KOPT-K1 (cell line): Measurements from ENCODE around the gene ALDH2.

ENCODE experiments used
- H3K27ac ChIP-seq: fragments of 200-600 bp; sonication (generic); 2 replicates; pipeline ENCODE4 v1.5.1; 2016; ENCODE audit warnings: antibody characterized with exemption, mild to moderate bottlenecking, low read depth, low read length; ENCODE audit not compliant: poor library complexity, severe bottlenecking
- H3K36me3 ChIP-seq: fragments of 200-600 bp; sonication (generic); 2 replicates; pipeline ENCODE4 v1.5.1; 2017; ENCODE audit warnings: antibody characterized with exemption, mild to moderate bottlenecking, low read length, moderate library complexity; ENCODE audit not compliant: insufficient read depth
- H3K9me3 ChIP-seq: fragments of 200-600 bp; sonication (generic); 2 replicates; pipeline ENCODE4 v1.5.1; 2017; ENCODE audit warnings: antibody characterized with exemption, low read length, mild to moderate bottlenecking; ENCODE audit not compliant: insufficient read depth, poor library complexity, severe bottlenecking

ALDH2 gene

DNA sequence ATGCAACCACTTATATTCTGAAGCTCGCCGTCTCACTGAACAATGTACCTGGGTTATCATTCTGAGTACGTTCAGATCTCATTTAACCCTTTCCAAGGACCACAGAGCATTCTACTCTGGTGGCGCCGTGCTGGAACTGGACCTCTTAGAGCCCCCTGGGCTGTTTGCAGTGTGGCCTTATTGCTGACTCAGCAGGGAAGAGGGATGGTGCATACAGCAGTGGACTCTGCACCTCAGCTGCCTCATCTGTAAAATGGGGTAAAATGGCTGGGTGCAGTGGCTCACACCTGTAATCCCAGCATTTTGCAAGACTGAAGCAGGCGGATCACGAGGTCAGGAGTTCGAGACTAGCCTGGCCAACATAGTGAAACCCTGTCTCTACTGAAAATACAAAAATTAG is 2.9 kb downstream of the ALDH2 start:
- Histone ChIP-seq H3K36me3 (no peaks in the 10 kb centered on the region), H3K27ac (no peak overlapping the region), H3K9me3 (no peaks in the 10 kb centered on the region)

GRCh38 chr12:111773801-111774551 is 7.2 kb downstream of the ALDH2 start:
- no peaks in the 10 kb centered on the region for H3K36me3 ChIP-seq
- H3K9me3 ChIP-seq: no peaks in the 10 kb centered on the region
- H3K27ac ChIP-seq: no peak overlapping the region

DNA sequence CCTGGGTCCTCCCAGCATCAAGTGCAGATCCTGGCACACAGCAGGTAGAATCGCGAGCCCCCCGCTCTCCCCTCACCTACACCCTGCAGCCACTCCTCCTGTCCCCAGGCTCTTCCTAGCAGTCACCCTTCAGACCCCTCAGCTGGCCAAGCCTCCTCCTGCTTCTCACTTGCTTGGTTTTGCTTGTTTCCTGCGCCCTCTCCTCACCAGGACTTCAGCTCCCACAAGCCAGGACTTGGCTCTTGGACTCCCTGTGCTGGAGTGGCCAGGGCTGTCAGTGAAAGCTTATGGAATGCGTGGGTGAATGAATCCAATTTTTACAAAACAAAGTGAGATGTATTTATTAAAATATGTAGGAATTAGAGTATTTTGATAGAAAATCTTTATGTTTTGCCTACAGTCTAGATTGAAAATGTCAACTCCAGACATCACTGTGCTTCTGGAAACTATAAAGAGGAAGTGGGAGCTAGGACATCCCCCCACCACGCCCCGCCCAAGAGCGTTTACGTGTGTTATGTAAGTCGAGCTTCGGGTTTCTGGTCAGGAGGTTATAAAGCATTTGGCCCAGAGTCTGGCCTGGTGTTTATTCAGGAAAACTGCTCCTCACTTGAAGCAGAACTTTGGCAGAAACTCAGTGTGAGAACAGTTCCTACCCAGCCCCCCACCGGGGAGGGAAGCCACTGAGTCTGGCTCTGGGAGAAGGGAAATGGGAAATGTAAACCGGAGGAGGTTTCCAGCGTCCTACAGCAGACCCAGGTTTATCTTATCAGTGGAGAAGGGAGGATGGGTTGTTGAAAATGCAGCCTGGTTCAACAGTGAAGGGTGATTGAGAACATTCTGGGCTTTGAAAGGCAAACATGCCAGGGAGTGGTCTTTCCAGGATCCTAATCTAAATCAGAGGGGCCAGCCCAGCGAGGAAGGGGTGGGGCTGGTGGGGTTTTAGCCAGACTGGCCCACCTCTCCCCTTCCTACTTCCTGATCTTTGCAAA is 8.8 kb downstream of the ALDH2 start:
- Histone ChIP-seq H3K9me3 (no peaks in the 10 kb centered on the region), H3K36me3 (no peaks in the 10 kb centered on the region), H3K27ac (no peak overlapping the region)

DNA sequence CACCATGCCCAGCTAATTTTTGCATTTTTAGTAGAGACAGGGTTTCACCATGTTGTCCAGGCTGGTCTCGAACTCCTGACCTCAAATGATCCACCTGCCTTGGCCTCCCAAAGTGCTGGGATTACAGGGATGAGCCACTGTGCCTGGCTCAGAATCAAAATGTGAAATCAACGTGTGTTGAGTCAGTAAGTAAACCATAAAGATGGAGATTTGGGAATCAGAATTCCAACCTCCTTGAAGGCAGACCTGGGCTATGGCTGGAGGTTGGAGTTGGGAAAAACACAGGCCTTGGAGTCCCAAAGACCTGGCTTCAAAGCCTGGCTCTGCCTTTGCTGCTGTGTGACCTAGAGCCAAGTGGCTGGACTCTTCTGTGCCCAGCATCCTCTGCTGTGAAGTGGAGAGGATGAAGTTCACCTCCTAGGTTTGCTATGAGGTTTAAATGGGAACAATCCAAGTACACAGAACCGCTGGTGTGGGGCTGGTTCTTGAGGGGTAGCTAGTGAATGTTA is 10.2 kb downstream of the ALDH2 start:
- no peaks in the 10 kb centered on the region for H3K9me3 ChIP-seq
- no peaks in the 10 kb centered on the region for H3K36me3 ChIP-seq
- no peak overlapping the region for H3K27ac ChIP-seq

DNA sequence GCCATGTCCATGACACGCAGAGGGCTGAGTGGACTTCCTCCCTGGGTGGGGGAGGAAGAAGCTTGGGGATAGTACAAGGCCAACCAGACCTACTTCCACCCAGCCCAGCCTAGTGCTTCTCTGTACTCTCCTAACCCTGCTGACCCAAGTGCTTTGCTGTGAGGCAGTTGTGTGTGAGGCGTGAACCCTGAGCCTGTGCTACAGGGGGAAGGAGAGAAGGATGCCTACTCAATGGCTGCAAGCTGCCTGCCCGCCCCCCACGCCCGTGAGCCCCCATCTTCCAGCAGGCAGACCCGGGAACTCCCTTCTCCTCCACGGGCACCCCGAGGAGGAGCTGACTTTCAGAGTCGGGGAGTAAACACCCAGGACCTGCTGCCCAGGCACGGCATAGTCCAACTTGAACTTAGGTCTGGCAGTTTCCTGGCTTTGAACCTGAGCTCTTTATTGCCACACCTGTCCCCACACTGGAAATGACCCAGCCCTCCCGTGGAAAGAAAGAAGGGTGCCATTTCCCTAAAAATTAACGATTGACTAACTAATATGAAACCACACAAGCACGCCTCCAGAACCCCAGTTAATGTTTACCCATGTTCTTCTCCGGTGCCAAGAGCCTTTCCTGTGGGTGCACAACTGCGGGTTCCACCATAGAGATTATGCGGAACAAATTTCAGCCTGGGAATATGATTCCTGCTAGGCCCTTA is 10.8 kb downstream of the ALDH2 start:
- H3K36me3 ChIP-seq: no peaks in the 10 kb centered on the region
- H3K27ac ChIP-seq: no peak overlapping the region
- H3K9me3 ChIP-seq: no peaks in the 10 kb centered on the region

GRCh38 chr12:111780166-111780565 is 13.4 kb downstream of the ALDH2 start:
- no peak overlapping the region for H3K27ac ChIP-seq
- no peaks in the 10 kb centered on the region for H3K36me3 ChIP-seq

DNA sequence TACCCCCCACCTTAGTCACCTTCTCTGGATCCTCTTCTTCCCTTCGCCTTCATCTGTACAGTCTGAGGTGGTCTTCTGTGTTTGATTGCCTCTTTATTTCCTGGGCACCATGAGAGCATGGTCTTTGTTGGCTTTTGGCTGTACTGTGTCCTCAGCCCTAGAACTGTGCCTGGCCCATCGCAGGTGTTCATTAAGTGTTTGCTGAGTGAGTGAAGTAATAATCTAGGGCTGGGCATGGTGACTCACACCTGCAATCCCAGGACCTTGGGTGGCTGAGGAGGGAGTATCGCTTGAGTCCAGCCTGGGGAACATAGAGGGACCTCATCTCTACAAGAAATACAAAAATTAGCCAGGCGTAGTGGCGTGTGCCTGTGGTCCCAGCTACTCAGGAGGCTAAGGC is 13.9 kb downstream of the ALDH2 start:
- no peaks in the 10 kb centered on the region for H3K36me3 ChIP-seq

More at GRCh38 chr12:111780166-111780565, 13.4 kb downstream of the ALDH2 start:
- H3K9me3 ChIP-seq: no peaks in the 10 kb centered on the region

GRCh38 chr12:111781085-111781658 is 14.4 kb downstream of the ALDH2 start:
- H3K27ac ChIP-seq: no peak overlapping the region
- no peaks in the 10 kb centered on the region for H3K36me3 ChIP-seq
- H3K9me3 ChIP-seq: no peaks in the 10 kb centered on the region

More for the DNA sequence above, 13.9 kb downstream of the ALDH2 start:
- Histone ChIP-seq H3K27ac (no peak overlapping the region), H3K9me3 (no peaks in the 10 kb centered on the region)

DNA sequence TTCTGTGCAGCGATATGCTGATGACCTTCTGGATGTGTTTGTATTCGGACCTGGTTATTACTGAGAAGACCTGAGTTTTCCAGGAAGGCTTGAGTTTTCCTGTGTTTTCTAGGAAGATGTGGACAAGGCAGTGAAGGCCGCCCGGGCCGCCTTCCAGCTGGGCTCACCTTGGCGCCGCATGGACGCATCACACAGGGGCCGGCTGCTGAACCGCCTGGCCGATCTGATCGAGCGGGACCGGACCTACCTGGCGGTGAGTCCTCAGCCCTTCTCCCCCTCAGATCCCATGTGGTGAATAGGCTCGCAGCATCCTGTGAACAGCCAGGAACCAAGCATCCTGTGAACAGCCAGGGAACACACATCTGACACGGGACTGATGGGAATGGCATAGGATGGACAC is 16.3 kb downstream of the ALDH2 start:
- Histone ChIP-seq H3K27ac (no peak overlapping the region), H3K9me3 (no peaks in the 10 kb centered on the region), H3K36me3 (no peaks in the 10 kb centered on the region)

DNA sequence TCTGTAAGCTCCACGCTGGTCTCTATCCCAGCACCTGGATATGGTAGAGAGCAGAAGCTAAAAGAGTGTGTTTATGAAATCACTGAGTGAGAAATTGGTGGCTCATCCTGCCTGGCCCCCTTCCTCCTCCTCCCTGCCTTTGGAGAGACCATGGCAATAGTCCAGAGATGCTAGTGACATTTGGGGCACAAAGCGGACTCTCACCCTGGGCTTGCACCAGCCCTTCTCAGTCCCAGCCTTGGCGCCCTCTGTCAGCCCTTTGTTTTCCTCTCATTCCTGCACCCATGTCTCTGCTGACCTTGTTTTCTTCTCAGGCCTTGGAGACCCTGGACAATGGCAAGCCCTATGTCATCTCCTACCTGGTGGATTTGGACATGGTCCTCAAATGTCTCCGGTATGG is 18.2 kb downstream of the ALDH2 start:
- H3K36me3 ChIP-seq: no peaks in the 10 kb centered on the region
- H3K27ac ChIP-seq: no peak overlapping the region
- H3K9me3 ChIP-seq: no peaks in the 10 kb centered on the region

DNA sequence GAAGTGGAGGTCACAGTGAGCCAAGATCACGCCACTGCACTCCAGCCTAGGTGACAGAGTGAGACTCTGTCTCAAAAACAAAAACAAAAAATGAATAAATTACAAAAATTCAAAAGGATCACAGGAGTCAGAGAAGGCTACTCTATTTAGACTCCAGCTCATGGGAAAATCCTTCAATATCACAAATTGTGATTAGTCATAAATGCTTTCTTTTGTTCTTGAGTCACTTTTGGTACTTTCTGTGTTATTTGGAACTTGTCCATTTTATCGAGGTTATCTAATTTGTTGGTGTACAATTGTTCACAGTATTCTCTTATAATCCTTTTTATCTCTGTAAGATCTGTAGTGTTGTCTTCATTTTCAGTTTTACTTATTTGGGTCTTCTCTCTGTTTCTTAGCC is 18.9 kb downstream of the ALDH2 start:
- Histone ChIP-seq H3K27ac (no peak overlapping the region), H3K9me3 (no peaks in the 10 kb centered on the region), H3K36me3 (no peaks in the 10 kb centered on the region)

DNA sequence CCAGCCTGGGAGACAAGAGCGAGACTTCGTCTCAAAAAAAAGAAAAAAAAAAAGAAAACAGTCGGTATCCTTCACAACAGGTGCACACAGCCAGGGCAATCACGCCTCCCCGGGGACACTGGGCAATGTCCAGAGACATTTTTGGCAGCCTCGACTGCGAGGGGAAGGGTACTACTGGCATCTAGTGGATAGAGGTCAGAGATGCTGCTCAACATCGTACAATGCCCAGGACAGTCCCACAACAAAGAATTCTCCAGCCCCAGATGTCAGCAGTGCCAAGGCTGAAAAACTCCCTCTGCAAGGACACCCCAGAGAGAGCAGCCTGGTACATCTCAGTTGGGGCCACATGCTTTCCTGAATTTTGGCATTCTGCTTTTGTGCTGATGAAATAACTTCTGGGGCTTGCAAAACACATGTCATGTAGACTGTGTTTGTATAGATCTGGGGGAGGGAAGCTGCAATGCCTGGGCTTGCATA is 21.5 kb downstream of the ALDH2 start:
- H3K27ac ChIP-seq: no peak overlapping the region
- H3K36me3 ChIP-seq: no peaks in the 10 kb centered on the region
- H3K9me3 ChIP-seq: no peaks in the 10 kb centered on the region

GRCh38 chr12:111789779-111790178 is 23.0 kb downstream of the ALDH2 start:
- Histone ChIP-seq H3K27ac (no peak overlapping the region), H3K9me3 (no peaks in the 10 kb centered on the region), H3K36me3 (no peaks in the 10 kb centered on the region)

- Histone ChIP-seq H3K36me3 (no peaks in the 10 kb centered on the region), H3K9me3 (no peaks in the 10 kb centered on the region), H3K27ac (no peak overlapping the region)
Observed at GRCh38 chr12:111791507-111791906, 24.8 kb downstream of the ALDH2 start.
